ENCODE results near the gene PBXIP1. TPM values are rescaled to one million over a fixed set of nuclear protein-coding genes. Genes with fewer than 3 reads are reported as not detected.

PBXIP1 gene
- total and polyA plus RNA-seq, 2 of the 13 experiments (the other 11 are each of a cell fraction or from before 2014, with no cell fraction given): 16.3 to 31.9 TPM

DNA sequence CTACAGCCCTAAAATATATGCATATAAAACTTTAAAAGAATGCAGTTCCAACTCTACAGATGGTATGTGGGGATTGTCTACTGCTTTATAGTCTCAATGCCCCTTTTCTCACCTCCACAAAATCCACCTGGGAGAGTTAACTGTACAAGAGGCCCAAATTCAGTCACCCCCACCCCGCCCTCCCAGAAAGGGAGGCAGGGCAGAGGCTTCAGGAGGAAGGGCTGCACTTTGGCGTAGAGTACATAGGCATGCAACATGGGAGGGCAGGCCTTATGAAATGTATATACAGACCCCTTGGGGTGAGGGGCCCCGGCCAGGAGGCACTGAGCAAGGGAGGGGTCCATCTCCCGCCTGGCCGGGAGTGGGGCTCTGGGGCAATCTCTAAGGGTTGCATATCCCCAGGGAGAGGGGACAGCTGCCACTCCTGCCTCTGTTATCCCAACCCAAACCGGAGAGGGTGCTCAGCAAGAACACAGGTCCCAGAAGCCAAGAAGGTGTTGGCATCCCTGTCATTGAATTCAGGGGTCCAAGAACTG, 7.0 kb upstream of the PBXIP1 start:
- no TSS peak for BruUV-seq (replicated peaks)
- peaks cover 24 to 59% of the 10 kb centered on the region in 2 experiments for H3K36me3 ChIP-seq (replicated peaks in 1 of 2; ENCODE audit: control insufficient read depth in 1 of 2, insufficient read depth in 2 of 2, low read length in 2 of 2)
- peak overlapping the region; percentile 92 for H3K4me2 ChIP-seq (ENCODE audit: low read depth, low read length)
- H3K27me3 ChIP-seq (ENCODE audit: control insufficient read depth in 1 of 2, insufficient read depth in 2 of 2, low read length in 2 of 2): no peaks in the 10 kb centered on the region; a peak in 1 of 5 replicates
- H3K79me2 ChIP-seq (ENCODE audit: insufficient read depth, low read length): peaks cover 20% of the 10 kb centered on the region
- H2AFZ ChIP-seq (ENCODE audit: low read length): no peak overlapping the region
- CTCF ChIA-PET (ENCODE audit: low intra/inter-chr PET ratio, low total read pairs): interaction anchor here (1.2 to 3.7 kb wide), 3 partner anchors 10 to 55 kb away, joined by 3 to 24 read pairs (median 4); no protein-coding TSS in a partner anchor
- H3K4me3 ChIP-seq (replicated peaks in 1 of 3; ENCODE audit: insufficient read depth in 1 of 3, low read depth in 2 of 3, low read length in 3 of 3): peak overlapping the region; percentile 72 to 87 (median 80); a peak in 5 of 6 replicates
- in situ Hi-C loops (cut with HindIII; ENCODE audit: extremely low pct_ligation_motif_present, low pct_unique_long_range_greater_than_20kb): loop anchor here (5.0 kb wide), 1 partner anchor 34 kb away; no protein-coding TSS in a partner anchor
- TF ChIP-seq SPEN (CRISPR knock-in tag; IDR thresholded peaks at IDR 0.05; ENCODE audit: low read depth) (no peak), FOXK2 (IDR thresholded peaks at IDR 0.05) (no peak), ZNF225 (CRISPR knock-in tag; IDR thresholded peaks at IDR 0.05) (no peak), ZNF564 (CRISPR knock-in tag; IDR thresholded peaks at IDR 0.05) (no peak), FOSL2 (CRISPR knock-in tag; IDR thresholded peaks at IDR 0.05) (no peak), ZNF678 (CRISPR knock-in tag; IDR thresholded peaks at IDR 0.05) (no peak), KDM5B (CRISPR knock-in tag; IDR thresholded peaks at IDR 0.05; ENCODE audit: borderline replicate concordance) (no peak), NPAS2 (CRISPR knock-in tag; IDR thresholded peaks at IDR 0.05; ENCODE audit: borderline replicate concordance) (no peak)
- TF ChIP-seq, protein P1, sequence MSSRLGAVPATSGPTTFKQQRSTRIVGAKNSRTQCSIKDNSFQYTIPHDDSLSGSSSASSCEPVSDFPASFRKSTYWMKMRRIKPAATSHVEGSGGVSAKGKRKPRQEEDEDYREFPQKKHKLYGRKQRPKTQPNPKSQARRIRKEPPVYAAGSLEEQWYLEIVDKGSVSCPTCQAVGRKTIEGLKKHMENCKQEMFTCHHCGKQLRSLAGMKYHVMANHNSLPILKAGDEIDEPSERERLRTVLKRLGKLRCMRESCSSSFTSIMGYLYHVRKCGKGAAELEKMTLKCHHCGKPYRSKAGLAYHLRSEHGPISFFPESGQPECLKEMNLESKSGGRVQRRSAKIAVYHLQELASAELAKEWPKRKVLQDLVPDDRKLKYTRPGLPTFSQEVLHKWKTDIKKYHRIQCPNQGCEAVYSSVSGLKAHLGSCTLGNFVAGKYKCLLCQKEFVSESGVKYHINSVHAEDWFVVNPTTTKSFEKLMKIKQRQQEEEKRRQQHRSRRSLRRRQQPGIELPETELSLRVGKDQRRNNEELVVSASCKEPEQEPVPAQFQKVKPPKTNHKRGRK (CRISPR knock-in tag; IDR thresholded peaks at IDR 0.05): no peak
- TF ChIP-seq, protein P2, sequence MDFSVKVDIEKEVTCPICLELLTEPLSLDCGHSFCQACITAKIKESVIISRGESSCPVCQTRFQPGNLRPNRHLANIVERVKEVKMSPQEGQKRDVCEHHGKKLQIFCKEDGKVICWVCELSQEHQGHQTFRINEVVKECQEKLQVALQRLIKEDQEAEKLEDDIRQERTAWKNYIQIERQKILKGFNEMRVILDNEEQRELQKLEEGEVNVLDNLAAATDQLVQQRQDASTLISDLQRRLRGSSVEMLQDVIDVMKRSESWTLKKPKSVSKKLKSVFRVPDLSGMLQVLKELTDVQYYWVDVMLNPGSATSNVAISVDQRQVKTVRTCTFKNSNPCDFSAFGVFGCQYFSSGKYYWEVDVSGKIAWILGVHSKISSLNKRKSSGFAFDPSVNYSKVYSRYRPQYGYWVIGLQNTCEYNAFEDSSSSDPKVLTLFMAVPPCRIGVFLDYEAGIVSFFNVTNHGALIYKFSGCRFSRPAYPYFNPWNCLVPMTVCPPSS (IDR thresholded peaks at IDR 0.05): no peak
- no peaks in the 10 kb centered on the region for H3K9me3 ChIP-seq (ENCODE audit: low read length)
- no peaks in the 10 kb centered on the region for H4K20me1 ChIP-seq (ENCODE audit: insufficient read depth, low read length)
- POLR2A ChIA-PET: interaction anchor here (8.3 kb wide), 1 partner anchor 10 kb away, joined by 148 read pairs; the partner anchor contains the start of genes CKS1B and SHC1
- H3K4me1 ChIP-seq (ENCODE audit: insufficient read depth, low read length): peaks cover 48% of the 10 kb centered on the region
- peak overlapping the region; percentile 97 for H3K9ac ChIP-seq (ENCODE audit: insufficient read depth, low read depth, low read length)
- WGBS (ENCODE audit: low lambda C conversion rate): 83% methylated on average over 4 of the region's 6 CpGs
- DNase-seq (ENCODE audit: low spot score) (no peak), FAIRE-seq (no peak), ATAC-seq (no peak)
- H3K27ac ChIP-seq (ENCODE audit: extremely low read length, insufficient read depth, low read length): peak overlapping the region; percentile 96
- intact Hi-C loops (cut with micrococcal nuclease; ENCODE audit: unreplicated experiment): no loop called here
